ENCODE results near the gene NHP2. TPM values are rescaled to one million over a fixed set of nuclear protein-coding genes. Genes with fewer than 3 reads are reported as not detected.

The NHP2 gene
- total and polyA plus RNA-seq, 9 of the 15 experiments (the other 6 are each of a cell fraction or from before 2014, with no cell fraction given): 52.8 to 622 (median 144) TPM

DNA sequence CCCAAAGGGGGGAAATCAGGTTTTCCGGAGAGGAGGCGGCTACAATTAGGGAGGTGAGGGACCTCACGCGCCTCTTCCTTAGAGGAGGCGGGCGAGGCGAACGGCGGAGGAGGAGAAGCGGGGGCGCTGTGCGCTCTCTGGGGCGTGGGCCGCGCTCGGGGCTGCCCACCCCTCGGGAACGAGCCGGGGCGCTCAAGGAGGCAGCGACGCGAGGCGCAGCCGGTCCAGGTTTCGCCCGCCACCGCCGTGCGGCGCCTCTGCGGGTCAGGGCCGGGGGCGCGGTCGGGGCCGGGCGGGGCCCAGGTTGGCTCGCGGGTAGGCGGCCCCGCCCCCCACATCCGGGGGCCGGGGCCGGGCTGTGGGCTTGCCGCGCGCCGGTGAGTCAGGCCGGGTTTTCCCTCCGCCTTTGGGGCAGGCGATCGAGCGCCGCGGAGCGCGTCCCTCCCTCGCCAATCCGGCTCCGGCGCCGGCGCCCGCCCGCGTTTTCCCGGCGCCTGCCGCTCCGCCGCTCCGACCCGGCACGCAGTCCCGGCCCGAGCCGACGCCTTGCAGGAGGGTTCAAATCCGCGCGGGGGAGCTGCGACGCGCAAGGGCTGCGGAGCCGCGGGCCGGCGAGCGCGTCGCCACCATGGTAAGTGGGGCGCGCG, 40.4 kb downstream of the NHP2 start, which contains the start of gene N4BP3 (continued):
- peak; percentile 87 for TF ChIP-seq L3MBTL2 (IDR thresholded peaks at IDR 0.05)
- TF ChIP-seq ZBTB1 (CRISPR knock-in tag; IDR thresholded peaks at IDR 0.05; ENCODE audit: borderline replicate concordance, low read depth): peak; percentile 46; the same call in 1 of the 2 replicates
- TF ChIP-seq ZNF408 (CRISPR knock-in tag; IDR thresholded peaks at IDR 0.05; ENCODE audit: low read depth): no peak
- TF ChIP-seq, protein P1, sequence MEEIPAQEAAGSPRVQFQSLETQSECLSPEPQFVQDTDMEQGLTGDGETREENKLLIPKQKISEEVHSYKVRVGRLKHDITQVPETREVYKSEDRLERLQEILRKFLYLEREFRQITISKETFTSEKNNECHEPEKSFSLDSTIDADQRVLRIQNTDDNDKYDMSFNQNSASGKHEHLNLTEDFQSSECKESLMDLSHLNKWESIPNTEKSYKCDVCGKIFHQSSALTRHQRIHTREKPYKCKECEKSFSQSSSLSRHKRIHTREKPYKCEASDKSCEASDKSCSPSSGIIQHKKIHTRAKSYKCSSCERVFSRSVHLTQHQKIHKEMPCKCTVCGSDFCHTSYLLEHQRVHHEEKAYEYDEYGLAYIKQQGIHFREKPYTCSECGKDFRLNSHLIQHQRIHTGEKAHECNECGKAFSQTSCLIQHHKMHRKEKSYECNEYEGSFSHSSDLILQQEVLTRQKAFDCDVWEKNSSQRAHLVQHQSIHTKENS (CRISPR knock-in tag; IDR thresholded peaks at IDR 0.05): no peak
- TF ChIP-seq RB1 (IDR thresholded peaks at IDR 0.05; ENCODE audit: low read depth): peak; percentile 97
- TF ChIP-seq BACH1 (tag; IDR thresholded peaks at IDR 0.05): no peak
- TF ChIP-seq PRPF4 (IDR thresholded peaks at IDR 0.05; ENCODE audit: insufficient read depth, low read depth, low read length, poor library complexity, severe bottlenecking): no peak
- TF ChIP-seq GATAD2A (IDR thresholded peaks at IDR 0.05): no peak
- TF ChIP-seq, protein P2, sequence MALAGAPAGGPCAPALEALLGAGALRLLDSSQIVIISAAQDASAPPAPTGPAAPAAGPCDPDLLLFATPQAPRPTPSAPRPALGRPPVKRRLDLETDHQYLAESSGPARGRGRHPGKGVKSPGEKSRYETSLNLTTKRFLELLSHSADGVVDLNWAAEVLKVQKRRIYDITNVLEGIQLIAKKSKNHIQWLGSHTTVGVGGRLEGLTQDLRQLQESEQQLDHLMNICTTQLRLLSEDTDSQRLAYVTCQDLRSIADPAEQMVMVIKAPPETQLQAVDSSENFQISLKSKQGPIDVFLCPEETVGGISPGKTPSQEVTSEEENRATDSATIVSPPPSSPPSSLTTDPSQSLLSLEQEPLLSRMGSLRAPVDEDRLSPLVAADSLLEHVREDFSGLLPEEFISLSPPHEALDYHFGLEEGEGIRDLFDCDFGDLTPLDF (CRISPR knock-in tag; IDR thresholded peaks at IDR 0.05): peak; percentile 61; the same call in 1 of the 2 replicates
- 0 out of 2 replicates have a peak, but pooled peaks have one; percentile 32 for TF ChIP-seq SP1 (CRISPR knock-in tag; IDR thresholded peaks at IDR 0.05)
- TF ChIP-seq, protein P3, sequence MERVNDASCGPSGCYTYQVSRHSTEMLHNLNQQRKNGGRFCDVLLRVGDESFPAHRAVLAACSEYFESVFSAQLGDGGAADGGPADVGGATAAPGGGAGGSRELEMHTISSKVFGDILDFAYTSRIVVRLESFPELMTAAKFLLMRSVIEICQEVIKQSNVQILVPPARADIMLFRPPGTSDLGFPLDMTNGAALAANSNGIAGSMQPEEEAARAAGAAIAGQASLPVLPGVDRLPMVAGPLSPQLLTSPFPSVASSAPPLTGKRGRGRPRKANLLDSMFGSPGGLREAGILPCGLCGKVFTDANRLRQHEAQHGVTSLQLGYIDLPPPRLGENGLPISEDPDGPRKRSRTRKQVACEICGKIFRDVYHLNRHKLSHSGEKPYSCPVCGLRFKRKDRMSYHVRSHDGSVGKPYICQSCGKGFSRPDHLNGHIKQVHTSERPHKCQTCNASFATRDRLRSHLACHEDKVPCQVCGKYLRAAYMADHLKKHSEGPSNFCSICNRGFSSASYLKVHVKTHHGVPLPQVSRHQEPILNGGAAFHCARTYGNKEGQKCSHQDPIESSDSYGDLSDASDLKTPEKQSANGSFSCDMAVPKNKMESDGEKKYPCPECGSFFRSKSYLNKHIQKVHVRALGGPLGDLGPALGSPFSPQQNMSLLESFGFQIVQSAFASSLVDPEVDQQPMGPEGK (CRISPR knock-in tag; IDR thresholded peaks at IDR 0.05; ENCODE audit: borderline replicate concordance): no peak
- TF ChIP-seq ETS2 (tag; IDR thresholded peaks at IDR 0.05; ENCODE audit: borderline replicate concordance, poor library complexity, severe bottlenecking): peak; percentile 75
- peak; percentile 63 for TF ChIP-seq RBBP5 (IDR thresholded peaks at IDR 0.05; ENCODE audit: borderline replicate concordance, insufficient read depth, low read length, poor library complexity, severe bottlenecking)
- TF ChIP-seq BHLHE40 (IDR thresholded peaks at IDR 0.05; ENCODE audit: low read length): peak; percentile 29
- no peak for TF ChIP-seq KDM1A (IDR thresholded peaks at IDR 0.05)
- TF ChIP-seq, protein P4, sequence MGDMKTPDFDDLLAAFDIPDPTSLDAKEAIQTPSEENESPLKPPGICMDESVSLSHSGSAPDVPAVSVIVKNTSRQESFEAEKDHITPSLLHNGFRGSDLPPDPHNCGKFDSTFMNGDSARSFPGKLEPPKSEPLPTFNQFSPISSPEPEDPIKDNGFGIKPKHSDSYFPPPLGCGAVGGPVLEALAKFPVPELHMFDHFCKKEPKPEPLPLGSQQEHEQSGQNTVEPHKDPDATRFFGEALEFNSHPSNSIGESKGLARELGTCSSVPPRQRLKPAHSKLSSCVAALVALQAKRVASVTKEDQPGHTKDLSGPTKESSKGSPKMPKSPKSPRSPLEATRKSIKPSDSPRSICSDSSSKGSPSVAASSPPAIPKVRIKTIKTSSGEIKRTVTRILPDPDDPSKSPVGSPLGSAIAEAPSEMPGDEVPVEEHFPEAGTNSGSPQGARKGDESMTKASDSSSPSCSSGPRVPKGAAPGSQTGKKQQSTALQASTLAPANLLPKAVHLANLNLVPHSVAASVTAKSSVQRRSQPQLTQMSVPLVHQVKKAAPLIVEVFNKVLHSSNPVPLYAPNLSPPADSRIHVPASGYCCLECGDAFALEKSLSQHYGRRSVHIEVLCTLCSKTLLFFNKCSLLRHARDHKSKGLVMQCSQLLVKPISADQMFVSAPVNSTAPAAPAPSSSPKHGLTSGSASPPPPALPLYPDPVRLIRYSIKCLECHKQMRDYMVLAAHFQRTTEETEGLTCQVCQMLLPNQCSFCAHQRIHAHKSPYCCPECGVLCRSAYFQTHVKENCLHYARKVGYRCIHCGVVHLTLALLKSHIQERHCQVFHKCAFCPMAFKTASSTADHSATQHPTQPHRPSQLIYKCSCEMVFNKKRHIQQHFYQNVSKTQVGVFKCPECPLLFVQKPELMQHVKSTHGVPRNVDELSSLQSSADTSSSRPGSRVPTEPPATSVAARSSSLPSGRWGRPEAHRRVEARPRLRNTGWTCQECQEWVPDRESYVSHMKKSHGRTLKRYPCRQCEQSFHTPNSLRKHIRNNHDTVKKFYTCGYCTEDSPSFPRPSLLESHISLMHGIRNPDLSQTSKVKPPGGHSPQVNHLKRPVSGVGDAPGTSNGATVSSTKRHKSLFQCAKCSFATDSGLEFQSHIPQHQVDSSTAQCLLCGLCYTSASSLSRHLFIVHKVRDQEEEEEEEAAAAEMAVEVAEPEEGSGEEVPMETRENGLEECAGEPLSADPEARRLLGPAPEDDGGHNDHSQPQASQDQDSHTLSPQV (IDR thresholded peaks at IDR 0.05): peak; percentile 62; the same call in 1 of the 2 replicates
- TF ChIP-seq NEUROD1 (IDR thresholded peaks at IDR 0.05; ENCODE audit: borderline replicate concordance, low read depth, low read length, partially characterized antibody): peak; percentile 99
- TF ChIP-seq FIP1L1 (IDR thresholded peaks at IDR 0.05; ENCODE audit: low read depth, low read length, poor library complexity, severe bottlenecking): peak; percentile 92
- no peak for TF ChIP-seq HOXB6 (CRISPR knock-in tag; IDR thresholded peaks at IDR 0.05; ENCODE audit: borderline replicate concordance)

All from K562 (cell line).